GM10266 (cell line): ENCODE data around the gene CABP4.

Source experiments
- DNase-seq: peaks from one replicate; pipeline ENCODE4 v3.0.0; 2012; ENCODE audit errors: extremely low spot score
- TF ChIP-seq, protein P1 (sequence below): IDR thresholded peaks from 2 replicates; pipeline ENCODE4 v1.5.1; 2012; ENCODE audit warnings: mild to moderate bottlenecking, low read depth; ENCODE audit not compliant: control insufficient read depth, insufficient read depth; ENCODE audit errors: missing control alignments

CABP4 gene

DNA sequence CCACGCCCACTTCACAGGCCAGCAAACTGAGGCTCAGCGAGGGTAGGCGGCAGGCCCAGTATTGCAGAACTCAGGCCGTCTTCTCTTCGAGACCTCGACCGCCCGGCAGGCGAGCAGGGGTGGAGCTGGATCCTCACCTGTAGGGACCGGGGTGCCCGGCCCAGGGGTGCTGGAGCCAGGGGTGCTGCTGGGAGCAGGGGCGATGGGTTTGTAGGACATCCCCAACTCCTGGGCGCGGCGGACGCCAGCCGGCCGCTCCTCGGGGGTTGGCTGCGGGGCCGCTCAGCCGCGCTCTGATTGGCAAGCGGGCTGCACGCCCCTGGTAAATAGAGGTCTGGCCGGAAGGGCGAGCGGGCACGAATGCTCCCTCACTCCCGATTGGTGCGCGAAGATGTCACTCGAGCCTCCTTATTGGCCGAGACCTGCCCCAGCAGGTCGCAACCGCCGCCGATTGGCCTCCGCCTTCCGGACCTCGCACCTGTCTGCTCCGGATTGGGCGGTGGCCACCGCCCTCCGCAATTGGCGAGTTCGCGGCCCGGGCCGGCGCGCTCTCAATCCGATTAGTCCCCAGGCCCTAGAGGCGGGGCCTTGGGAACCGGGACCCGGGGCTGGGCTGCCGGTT is 52.8 kb downstream of the CABP4 start, which contains the start of gene CDK2AP2:
Gene CDK2AP2 (minus strand): TSS at position 299 of the 622 bp plus-strand sequence. CDS start 80 bp downstream, at position 219.
- DNase-seq, result peak; percentile 99
- TF ChIP-seq, protein P1, sequence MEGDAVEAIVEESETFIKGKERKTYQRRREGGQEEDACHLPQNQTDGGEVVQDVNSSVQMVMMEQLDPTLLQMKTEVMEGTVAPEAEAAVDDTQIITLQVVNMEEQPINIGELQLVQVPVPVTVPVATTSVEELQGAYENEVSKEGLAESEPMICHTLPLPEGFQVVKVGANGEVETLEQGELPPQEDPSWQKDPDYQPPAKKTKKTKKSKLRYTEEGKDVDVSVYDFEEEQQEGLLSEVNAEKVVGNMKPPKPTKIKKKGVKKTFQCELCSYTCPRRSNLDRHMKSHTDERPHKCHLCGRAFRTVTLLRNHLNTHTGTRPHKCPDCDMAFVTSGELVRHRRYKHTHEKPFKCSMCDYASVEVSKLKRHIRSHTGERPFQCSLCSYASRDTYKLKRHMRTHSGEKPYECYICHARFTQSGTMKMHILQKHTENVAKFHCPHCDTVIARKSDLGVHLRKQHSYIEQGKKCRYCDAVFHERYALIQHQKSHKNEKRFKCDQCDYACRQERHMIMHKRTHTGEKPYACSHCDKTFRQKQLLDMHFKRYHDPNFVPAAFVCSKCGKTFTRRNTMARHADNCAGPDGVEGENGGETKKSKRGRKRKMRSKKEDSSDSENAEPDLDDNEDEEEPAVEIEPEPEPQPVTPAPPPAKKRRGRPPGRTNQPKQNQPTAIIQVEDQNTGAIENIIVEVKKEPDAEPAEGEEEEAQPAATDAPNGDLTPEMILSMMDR, result no peak

DNA sequence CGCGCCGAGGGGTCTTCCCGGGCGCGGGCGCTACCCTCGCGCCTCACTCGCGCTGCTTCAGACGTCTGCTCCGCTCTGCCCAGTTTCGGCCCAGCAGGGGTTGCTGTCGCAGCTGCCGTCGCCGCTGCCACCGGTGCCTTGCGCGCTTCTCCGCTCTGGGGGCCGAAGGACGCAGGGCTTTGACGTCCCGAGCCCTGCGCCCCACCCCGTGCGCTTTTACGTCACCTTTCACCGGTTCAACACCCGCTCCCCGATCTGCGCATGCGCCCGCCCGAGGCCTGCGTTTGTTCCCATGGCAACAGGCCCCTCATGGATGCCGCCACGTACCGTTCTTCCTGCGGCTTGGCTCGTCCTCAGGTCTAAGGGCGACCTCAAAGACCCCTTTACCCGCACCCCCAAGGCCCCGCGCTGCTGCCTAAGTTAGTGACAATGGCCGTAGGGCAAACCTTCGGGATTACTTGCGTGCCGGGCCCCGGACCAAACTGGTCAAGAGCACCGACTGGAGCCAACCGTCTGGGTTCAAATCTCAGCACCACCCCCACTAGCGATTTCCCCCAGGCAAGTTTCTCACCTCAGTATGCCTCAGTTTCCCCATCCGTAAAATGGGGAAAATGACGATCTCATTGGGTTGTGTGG is 53.5 kb downstream of the CABP4 start:
- TF ChIP-seq, protein P1, result no peak
- peak; percentile 99 for DNase-seq

DNA sequence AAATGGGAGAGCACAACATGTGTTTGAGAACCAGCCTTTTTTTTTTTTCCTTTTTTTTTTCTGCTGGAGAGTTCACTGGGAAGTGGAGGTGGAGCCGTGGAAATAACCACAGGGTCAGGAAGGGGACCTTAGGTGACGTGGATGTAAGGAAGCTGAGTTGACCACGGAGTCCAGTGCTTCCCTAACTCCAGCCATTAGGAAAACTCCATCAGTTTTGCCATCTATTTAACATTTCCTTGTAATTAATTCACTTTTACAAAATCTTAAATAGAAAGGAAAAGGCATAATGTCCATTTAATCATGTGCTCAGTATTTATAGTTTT is 54.8 kb downstream of the CABP4 start:
- no peak for DNase-seq
- TF ChIP-seq, protein P1, result no peak
